Peyer's patch (tissue), 4 donors: ENCODE data around the gene CFAP54. TPM values are rescaled to one million over a fixed set of nuclear protein-coding genes. Genes with fewer than 3 reads are reported as not detected.

Source experiments
- DNase-seq, 3 donors: peaks; one replicate each; pipeline ENCODE4 v3.0.0-alpha.2; 2017 to 2019
- H3K27ac ChIP-seq, 4 donors: fragments of 200-600 bp; sonication (generic); one replicate each; pipeline ENCODE4 v1.5.1; 2016 to 2019
- H3K27me3 ChIP-seq, 2 donors: fragments of 200-600 bp; sonication (generic); one replicate each; pipeline ENCODE4 v1.5.1; 2019
- H3K36me3 ChIP-seq, 3 donors: fragments of 200-600 bp; sonication (generic); one replicate each; pipeline ENCODE4 v1.5.1; 2016 to 2019
- H3K4me1 ChIP-seq, 4 donors: fragments of 200-600 bp; sonication (generic); one replicate each; pipeline ENCODE4 v1.5.1; 2016 to 2019
- H3K4me3 ChIP-seq, 4 donors: fragments of 200-600 bp; sonication (generic); 1 replicate in 3 of 4; 2 replicates in 1 of 4; pipeline ENCODE4 v1.5.1; 2016 to 2019; ENCODE audit warnings: mild to moderate bottlenecking in 1 of 4
- H3K9me3 ChIP-seq, 4 donors: fragments of 200-600 bp; sonication (generic); one replicate each; pipeline ENCODE4 v1.5.1; 2016 to 2019; ENCODE audit warnings: mild to moderate bottlenecking in 1 of 4
- POLR2A ChIP-seq, 2 donors: fragments of 450-650 bp; IDR thresholded peaks; one replicate each; pipeline ENCODE4 v1.5.1; 2017; ENCODE audit warnings: antibody characterized with exemption in 2 of 2, mild to moderate bottlenecking in 2 of 2, moderate library complexity in 2 of 2
- total RNA-seq, 4 donors: library from RNA; depleted of rRNA; stranded (reverse); fragments of >200 nt; gene quantifications; one replicate each; pipeline ENCODE4 v1.1.0, GENCODE V29; 2016
- TF ChIP-seq, protein P1 (sequence below), 6 experiments: fragments of 450-650 bp in 4 of 6; fragments of 200-600 bp in 2 of 6; sonication (generic) in 1 of 6; IDR thresholded peaks; one replicate each; pipeline ENCODE4 v1.5.1; 2017 to 2019; ENCODE audit warnings: antibody characterized with exemption in 6 of 6, mild to moderate bottlenecking in 3 of 6, moderate library complexity in 1 of 6

CFAP54 gene
- total RNA-seq, 4 donors from 2014 or later, result 0.80 to 2.7 (median 0.83) TPM; not detected in 1

DNA sequence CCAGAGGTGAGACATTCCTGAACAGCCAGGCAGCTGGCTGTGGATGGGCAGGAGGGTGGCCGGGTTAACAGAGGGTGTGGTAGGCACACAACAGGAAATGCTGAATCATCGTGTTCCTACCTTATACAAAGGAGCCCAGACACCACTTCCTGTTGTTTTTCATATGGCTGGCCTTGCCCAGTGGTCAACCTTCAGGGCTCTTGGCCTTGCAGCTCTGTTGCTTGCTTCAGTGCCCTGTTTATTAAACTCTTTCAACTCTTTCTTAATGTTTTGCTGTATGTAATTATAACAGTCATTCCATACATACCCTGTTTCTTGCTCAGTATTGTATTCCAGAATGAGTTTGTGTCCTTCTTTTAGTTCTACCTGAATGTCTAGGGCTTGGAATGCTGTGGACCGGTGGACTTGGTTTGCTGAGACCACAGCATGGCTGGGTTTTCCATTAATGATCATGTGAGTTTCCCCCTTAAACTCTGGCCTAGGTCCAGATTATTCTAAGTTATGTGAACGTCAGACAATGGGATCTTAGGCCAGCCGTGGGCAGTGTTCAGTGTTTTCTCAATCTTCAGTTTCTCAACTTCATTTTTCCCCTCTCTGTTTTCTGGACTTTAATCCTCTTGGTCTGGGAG lies 11.9 kb downstream of the CFAP54 start:
- H3K4me1 ChIP-seq, result peaks cover 0 to 20% (median 0%) of the 10 kb centered on the region in 4 donors
- H3K27ac ChIP-seq, result peak overlapping the region; percentile 34 to 70 (median 38)
- TF ChIP-seq, protein P1, sequence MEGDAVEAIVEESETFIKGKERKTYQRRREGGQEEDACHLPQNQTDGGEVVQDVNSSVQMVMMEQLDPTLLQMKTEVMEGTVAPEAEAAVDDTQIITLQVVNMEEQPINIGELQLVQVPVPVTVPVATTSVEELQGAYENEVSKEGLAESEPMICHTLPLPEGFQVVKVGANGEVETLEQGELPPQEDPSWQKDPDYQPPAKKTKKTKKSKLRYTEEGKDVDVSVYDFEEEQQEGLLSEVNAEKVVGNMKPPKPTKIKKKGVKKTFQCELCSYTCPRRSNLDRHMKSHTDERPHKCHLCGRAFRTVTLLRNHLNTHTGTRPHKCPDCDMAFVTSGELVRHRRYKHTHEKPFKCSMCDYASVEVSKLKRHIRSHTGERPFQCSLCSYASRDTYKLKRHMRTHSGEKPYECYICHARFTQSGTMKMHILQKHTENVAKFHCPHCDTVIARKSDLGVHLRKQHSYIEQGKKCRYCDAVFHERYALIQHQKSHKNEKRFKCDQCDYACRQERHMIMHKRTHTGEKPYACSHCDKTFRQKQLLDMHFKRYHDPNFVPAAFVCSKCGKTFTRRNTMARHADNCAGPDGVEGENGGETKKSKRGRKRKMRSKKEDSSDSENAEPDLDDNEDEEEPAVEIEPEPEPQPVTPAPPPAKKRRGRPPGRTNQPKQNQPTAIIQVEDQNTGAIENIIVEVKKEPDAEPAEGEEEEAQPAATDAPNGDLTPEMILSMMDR (IDR thresholded peaks at IDR 0.05), result no peak
- no peak for TF ChIP-seq POLR2A (IDR thresholded peaks at IDR 0.05)
- H3K27me3 ChIP-seq, result no peaks in the 10 kb centered on the region
- no peak overlapping the region for H3K4me3 ChIP-seq
- no peaks in the 10 kb centered on the region for H3K36me3 ChIP-seq
- peak in 2 of 3 donors; percentile 65 to 78 for DNase-seq
- no peaks in the 10 kb centered on the region for H3K9me3 ChIP-seq

DNA sequence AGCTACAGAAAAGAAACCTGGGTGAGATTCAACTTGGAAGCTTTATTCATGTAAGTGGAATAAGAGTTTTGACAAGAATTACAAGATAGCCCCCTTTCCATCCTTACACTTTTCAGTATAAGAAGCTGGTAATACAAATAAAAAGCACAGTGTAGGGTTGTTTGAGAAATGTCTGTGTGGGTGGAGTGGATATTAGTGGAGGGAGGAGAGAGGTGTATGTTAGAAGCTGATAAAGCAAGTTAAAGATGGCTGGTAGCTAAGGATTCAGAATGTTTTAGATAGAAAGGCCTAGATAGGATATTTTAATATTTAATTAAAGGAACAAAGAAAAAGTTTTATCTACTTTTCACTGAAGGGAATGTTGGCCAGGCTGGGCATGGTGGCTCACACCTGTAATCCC lies 12.5 kb downstream of the CFAP54 start:
- Histone ChIP-seq H3K27ac (peak overlapping the region; percentile 34 to 70 (median 38)), H3K4me3 (no peak overlapping the region)
- DNase-seq, result no peak

DNA sequence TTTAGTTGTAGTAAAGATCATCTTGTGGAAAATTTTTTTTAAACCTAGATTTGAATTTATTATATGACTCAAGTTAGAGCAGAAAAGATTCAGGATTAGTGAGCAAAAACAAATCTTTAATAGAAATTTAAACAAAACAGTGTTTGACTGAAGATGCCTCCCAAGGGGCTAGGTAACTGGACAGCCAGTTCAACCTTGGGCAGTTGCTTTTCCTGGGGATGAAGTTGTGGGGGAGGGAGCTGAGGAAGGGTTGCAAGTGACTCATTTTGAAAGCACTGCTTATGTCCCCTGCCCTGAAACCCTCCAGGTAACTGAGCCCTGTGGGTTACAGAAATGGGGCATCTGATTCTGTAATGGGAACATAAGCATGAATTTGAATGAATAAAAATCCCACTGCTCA lies 13.1 kb downstream of the CFAP54 start:
- H3K9me3 ChIP-seq, result no peaks in the 10 kb centered on the region
- peak overlapping the region; percentile 13 to 48 (median 32) for H3K27ac ChIP-seq
- peaks cover 0 to 20% (median 0%) of the 10 kb centered on the region in 4 donors for H3K4me1 ChIP-seq
- no peak overlapping the region for H3K4me3 ChIP-seq
- TF ChIP-seq, protein P1 (IDR thresholded peaks at IDR 0.05), result no peak
- no peak for TF ChIP-seq POLR2A (IDR thresholded peaks at IDR 0.05)
- no peaks in the 10 kb centered on the region for H3K27me3 ChIP-seq
- no peaks in the 10 kb centered on the region for H3K36me3 ChIP-seq
- no peak for DNase-seq

More for the DNA sequence above, 12.5 kb downstream of the CFAP54 start:
- Histone ChIP-seq H3K4me1 (peaks cover 0 to 20% (median 0%) of the 10 kb centered on the region in 4 donors), H3K36me3 (no peaks in the 10 kb centered on the region), H3K27me3 (no peaks in the 10 kb centered on the region), H3K9me3 (no peaks in the 10 kb centered on the region)
- TF ChIP-seq, protein P1 (IDR thresholded peaks at IDR 0.05), result no peak
- TF ChIP-seq POLR2A (IDR thresholded peaks at IDR 0.05), result no peak

DNA sequence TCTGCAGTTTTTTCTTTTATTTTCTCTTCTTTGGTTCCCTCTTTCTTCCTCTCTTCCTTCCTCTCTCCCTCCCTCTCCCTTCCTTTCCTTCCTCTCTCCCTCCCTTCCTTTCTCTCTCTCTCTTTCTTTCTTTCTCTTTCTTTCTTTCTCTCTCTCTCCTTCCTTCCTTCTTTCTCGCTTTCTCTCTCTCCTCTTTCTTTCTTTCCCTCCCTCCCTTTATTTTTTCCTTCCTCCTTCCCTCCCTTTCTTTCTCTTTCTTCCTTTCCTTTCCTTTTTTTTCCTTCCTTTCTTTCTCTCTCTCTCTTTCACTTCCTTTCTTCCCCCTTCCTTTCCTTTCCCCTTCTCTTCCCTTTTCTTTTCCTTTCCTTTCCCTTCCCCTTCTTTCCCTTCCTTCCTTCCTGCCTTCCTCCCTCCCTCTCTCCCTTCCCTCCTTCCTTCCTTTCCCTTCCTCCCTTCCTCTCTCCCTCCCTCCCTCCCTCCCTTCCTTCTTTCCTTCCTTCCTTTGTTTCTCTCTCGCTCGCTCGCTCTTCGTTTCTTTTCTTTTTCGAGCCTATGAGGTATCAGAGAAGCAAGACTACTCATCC lies 13.7 kb downstream of the CFAP54 start:
- DNase-seq, result no peak
- Histone ChIP-seq H3K27me3 (no peaks in the 10 kb centered on the region), H3K27ac (peak overlapping the region in 3 of 4 donors; percentile 11 to 24 (median 13)), H3K9me3 (no peaks in the 10 kb centered on the region), H3K36me3 (no peaks in the 10 kb centered on the region), H3K4me3 (no peak overlapping the region), H3K4me1 (peaks cover 0 to 20% (median 0%) of the 10 kb centered on the region in 4 donors)
- TF ChIP-seq, protein P1 (IDR thresholded peaks at IDR 0.05), result no peak
- no peak for TF ChIP-seq POLR2A (IDR thresholded peaks at IDR 0.05)

DNA sequence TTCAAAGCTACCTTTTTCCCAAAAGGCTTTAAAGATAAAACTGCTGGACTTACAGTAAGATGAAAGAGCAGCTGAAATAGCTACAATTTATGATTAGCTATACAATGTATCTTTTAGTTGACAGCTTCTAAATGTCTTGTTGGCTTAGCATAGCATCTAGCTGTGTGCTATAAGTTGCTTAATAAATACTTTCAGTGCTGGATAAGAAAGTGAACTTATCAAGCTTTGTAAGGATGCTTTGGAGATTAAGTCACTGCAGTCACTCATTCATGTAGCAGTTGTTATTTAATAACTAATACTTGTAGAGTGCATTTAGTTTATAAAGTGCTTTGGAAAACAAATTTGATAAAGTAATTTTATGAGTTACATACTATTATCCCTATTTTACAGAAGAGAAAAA lies 14.6 kb downstream of the CFAP54 start:
- Histone ChIP-seq H3K27ac (no peak overlapping the region), H3K9me3 (no peaks in the 10 kb centered on the region), H3K4me3 (no peak overlapping the region), H3K36me3 (no peaks in the 10 kb centered on the region), H3K27me3 (no peaks in the 10 kb centered on the region), H3K4me1 (peaks cover 0 to 20% (median 0%) of the 10 kb centered on the region in 4 donors)
- DNase-seq, result no peak
- TF ChIP-seq, protein P1 (IDR thresholded peaks at IDR 0.05), result no peak
- TF ChIP-seq POLR2A (IDR thresholded peaks at IDR 0.05), result no peak
